NCI-H146 treated with DMSO at 0.1 percent for 48 hours (cell line): ENCODE data around the gene EPN2.

Source experiments
- DNase-seq: peaks from one replicate; lab custom pipeline; 2025; ENCODE audit not compliant: unreplicated experiment; lab: John Stamatoyannopoulos, UW

Gene EPN2

GRCh38 chr17:19363460-19364035, 126.4 kb downstream of the EPN2 start:
- DNase-seq = no peak

DNA sequence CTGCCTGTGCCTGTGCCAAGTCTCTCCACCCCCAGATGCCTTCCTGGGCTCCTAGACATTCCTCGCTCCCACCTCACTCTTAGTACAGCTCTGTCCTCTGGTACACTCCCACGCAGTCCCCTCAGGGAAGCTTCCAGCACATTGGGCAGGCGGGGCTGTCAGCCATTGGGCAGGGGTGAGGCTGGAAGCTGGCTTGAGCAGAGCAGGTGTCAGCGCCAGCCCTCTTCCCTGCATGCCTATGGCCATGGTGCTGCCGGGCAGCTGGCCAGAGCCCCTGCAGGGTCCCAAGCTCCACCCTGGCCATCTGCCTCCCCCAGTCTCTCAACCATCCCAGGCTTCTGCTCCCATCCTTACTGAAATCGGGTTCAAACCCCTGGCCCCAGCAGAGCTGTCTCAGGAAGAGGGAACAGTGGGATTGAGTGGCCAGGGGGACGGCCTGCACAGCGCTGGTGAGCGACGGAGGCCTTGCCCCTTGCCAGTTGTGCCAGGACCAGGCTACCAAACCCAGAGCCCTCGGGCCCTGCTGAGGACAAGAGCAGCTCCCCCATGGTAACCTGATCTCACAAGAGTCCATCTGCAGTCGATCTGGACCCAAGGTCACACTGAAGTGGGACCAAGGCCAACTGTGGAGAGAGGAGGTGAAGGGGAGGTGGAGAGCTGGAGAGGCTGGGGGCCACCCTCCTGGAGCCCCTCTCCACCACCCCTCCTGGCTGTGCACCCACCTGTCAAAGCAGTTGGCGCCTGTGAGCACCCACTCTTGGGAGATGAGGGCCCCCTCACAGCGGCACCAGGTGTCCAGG, 127.7 kb downstream of the EPN2 start:
- DNase-seq = peak; percentile 19

- no peak for DNase-seq
These were observed 128.3 kb downstream of the EPN2 start for GRCh38 chr17:19365499-19365817.

- no peak for DNase-seq
These were observed 128.9 kb downstream of the EPN2 start for GRCh38 chr17:19365833-19366636.

GRCh38 chr17:19366637-19366972, 129.4 kb downstream of the EPN2 start:
- no peak for DNase-seq

DNA sequence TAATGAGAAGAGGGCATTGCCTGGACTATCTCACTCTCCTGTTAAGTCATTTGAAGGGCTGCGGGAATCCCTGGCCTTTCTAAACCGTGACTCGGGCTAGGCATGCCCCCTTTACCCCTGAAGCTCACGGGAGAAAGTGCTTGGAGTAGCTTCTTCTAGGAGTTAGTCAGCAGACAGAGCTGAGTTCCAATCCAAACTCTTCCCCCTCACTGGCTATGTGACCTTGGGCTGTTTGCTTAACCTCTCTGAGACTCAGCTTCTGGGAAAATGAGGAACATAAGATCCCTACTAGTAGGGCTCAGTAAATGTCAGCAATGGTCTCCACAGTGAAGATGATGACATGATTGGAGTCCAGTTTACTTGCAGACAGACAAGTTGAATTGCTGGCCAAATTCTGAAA, 131.1 kb downstream of the EPN2 start:
- no peak for DNase-seq

DNA sequence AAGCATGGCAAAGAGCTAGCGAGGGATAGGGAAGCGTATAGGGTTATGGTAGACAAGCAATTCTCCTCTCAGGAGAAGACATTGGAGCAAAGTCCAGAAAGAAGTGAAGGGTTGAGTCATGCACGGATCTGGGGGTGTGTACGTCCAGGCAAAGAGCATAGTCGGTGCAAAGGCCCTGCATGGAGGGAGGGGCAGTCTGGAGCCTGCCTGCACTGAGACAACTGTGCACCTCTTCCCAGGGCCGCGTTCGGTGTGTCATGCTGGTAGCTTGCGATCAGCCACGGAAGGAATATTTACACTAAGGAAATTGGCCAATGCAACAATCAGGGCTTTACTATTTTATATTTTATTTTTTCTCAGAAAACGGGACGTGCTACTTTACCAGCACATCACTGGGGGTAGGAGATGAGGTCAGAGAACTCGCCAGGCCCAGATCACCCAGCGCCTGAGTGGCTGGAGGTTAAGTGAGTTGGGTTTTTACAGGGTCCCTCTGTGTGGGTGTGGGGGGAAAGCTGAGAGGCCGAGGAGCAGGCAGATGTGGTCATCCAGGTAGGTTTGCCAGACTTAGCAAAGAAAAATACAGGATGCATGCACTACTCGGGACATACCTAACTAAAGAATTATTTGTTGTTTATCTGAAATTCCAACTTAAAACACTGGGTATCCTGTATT, 132.1 kb downstream of the EPN2 start:
- no peak for DNase-seq

DNA sequence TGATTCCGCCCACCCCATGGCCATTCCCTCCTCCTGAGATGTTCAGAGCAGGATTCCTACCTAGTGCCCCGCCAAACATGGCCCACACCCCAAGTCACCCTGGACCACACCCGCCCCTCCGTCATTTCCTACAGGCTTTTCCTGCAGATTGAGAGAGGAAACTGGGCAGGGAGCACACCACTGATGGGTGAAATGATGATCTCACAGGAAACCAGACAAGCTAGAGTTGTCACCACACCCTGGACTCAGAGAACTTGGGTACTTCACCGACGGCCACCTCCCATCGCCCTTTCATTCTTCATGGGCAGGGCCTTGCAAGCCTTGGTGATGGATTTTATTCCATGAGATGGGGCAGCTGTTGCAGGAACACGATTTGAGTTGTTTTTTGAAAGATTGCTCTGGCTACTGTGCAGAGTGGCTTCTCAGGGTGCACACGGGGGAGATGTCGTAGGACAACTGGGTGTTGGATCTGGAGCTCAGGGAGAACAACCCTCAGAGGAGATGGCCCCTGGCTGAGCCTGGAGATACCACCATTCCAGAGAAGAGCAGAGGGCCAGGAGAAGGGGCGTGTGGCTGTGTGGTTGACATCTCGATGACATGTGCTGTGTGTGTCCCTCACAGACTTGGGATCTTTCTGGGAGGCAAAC, 132.8 kb downstream of the EPN2 start:
- DNase-seq = no peak

GRCh38 chr17:19370493-19370960, 133.4 kb downstream of the EPN2 start:
- no peak for DNase-seq

GRCh38 chr17:19371259-19372010, 134.3 kb downstream of the EPN2 start:
- no peak for DNase-seq

DNA sequence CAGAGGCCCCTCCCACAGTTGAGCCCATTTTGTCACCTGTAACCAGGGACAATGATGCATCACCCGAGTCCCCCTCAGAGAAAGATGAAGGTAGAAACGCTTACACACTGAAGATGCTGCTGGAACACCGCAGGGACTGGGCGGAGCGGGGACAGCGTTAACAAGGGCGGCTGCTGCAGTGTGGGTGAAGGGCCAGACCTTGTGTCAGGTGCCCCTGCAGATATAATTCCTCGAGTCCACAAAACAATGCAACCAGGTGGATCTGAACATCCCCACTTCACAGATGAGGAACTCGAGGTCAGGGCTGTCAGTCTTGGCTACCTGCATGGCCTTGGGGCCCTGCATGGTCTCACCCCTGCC, 134.8 kb downstream of the EPN2 start:
- no peak for DNase-seq

GRCh38 chr17:19372439-19372838, 135.3 kb downstream of the EPN2 start:
- no peak for DNase-seq

GRCh38 chr17:19372866-19373504, 135.8 kb downstream of the EPN2 start:
- DNase-seq = no peak

GRCh38 chr17:19374136-19374535, 137.0 kb downstream of the EPN2 start:
- no peak for DNase-seq

GRCh38 chr17:19375732-19376131, 138.6 kb downstream of the EPN2 start:
- DNase-seq = no peak

DNA sequence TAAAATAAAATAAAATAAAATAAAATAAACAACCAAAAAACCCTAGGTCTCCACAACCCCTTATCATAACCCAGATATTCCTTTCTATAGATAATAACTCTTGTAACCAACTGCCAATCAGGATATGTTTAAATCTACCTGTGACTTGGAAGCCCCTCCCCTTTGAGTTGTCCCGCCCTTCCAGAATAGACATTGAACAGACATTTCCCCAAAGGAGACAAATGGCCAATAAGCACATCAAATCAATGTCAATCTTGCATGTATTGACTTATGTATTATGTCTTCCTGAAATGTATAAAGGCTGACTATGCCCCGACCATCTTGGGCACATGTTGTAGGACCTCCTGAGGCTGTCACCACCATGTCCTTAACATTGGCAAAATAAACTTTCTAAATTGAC, 139.6 kb downstream of the EPN2 start:
- peak; percentile 29 for DNase-seq

GRCh38 chr17:19377602-19378415, 140.6 kb downstream of the EPN2 start:
- DNase-seq = peak; percentile 99

DNA sequence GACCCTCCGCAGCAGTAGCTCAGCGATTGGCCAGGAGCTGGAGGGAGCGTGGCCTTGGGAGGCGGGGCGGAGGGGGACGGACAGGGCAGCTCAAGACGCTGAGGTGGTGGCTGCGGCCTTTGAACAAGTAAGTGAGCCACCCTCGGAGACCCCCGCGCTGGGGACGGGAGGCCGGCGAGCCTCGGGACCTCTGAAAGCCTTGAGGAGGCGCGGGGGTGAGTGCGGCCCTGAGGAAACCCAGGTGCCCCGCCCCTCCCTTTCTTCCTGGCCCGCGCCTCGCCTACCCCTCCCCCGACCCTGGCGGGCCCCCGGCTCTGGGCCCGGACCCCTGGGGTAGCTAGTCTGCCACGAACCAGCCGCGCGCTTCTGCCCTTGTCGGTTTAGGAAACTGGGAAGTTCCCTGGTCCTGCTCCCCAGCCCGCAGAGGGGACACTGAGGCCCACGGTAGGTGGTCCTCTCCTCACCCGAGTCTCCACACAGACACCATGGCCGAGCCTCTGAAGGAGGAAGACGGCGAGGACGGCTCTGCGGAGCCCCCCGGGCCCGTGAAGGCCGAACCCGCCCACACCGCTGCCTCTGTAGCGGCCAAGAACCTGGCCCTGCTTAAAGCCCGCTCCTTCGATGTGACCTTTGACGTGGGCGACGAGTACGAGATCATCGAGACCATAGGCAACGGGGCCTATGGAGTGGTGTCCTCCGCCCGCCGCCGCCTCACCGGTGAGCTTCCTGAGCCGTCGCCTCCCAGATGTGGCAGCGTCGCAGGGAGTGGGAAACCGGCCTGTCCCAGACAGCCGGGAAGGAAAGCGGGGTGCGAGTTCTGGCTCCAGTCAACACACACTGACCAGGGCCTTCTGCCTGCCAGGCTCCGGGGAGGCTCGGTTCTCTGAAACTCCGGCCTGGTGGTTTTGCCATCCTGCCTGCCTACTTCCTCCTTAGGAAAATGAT, 141.5 kb downstream of the EPN2 start, which contains the start of gene MAPK7:
Gene MAPK7 (plus strand): TSS at position 83 of the 945 bp plus-strand sequence. CDS start 403 bp downstream, at position 486.
- DNase-seq = no peak
